ENCODE measurements around the gene HOXA9.

The HOXA9 gene

DNA sequence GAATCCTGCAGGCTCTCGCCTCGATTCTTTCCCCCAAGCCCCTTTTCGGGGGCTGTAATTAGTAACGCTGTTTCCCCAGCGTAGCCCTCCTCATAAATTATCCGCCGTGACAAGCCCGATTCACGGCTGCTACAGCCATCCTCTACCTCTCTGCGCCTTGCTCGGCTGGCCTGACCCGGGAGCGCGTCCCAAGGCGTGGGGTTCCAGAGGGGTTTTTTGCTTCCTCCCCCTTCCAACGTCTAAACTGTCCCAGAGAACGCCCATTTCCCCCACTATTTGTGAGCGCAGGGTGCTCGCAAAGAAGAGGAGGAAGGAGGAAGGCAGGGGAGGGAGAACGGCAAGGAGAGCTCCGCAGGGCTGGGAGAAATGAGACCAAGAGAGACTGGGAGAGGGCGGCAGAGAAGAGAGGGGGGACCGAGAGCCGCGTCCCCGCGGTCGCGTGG, 22.7 kb downstream of the HOXA9 start:
- no peak for DNase-seq (ENCODE audit: low spot score)

GRCh38 chr7:27141923-27142579, 23.3 kb downstream of the HOXA9 start:
- no peak for DNase-seq (ENCODE audit: low spot score)

DNA sequence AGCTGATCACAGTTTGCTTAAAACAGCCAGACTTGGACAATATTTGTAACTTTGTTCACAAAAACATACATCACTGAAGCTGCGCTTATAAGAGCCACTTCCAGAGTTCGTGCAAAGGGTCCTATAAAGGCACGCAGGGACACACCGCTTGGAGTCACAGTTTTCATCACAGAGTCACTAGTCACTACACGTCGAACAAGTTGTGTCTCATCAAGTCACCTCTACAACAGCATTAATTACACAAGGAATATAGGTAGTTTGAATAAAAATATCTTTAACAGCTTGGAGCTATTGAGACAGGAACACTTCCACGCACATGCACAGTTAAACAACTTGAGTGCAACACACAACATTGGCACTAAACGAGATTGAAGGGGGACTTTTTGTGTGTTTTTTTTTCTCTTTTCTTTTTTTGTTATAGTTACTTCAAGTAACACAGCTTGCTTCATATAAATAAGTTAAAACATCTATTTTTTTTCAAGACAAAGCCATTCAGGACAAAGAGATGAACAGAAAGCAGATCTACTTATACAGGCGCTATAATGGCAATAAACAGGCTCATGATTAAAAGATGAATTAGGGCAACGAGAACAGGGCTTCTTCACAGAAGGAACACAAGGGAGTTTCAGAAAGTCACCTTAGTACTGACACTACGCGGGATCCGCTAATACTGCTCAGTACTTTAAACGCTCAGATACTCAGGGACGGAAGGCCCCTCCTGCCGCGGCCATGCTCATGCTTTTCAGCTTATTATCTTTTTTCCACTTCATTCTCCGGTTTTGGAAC, 24.0 kb downstream of the HOXA9 start:
- no peak for DNase-seq (ENCODE audit: low spot score)

DNA sequence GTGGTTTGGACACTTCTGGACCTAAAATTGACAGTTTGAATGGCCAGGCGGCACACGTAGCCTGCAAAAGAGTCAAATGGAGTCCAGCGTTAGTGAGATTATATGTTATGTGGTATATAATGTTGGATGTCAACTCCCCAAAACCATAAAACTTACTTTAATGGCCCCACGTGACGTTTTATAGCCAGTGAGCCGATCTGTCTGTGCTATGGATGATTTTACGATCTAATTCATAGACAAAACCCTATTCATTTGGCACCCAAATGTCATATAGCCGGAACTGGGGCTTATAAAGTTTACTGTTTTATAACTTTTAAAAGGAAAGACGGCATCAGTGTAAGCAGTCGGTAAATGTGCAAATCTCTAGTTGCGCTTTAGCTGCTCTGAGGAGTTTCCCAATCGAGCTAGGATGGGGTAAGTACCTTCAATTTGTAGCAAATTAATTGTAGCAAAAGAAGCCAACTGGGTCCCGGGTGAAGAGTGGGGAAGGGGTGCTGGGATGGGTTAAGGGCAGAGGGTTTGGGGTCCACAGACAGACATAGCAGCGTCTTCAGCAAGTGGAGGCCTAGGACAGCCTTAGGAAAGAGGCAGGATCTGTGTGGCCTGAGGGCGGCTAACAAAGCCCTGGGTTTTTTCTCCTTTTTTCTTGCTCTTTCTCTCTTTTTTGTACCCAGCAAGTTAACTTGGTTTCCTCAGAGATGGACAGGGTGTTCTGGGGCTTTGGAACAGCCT, 25.0 kb downstream of the HOXA9 start:
- no peak for DNase-seq (ENCODE audit: low spot score)

GRCh38 chr7:27139334-27140125, 25.8 kb downstream of the HOXA9 start:
- DNase-seq (ENCODE audit: low spot score) = no peak

- DNase-seq (ENCODE audit: low spot score) = no peak
These were observed 26.4 kb downstream of the HOXA9 start for GRCh38 chr7:27138985-27139333.

DNA sequence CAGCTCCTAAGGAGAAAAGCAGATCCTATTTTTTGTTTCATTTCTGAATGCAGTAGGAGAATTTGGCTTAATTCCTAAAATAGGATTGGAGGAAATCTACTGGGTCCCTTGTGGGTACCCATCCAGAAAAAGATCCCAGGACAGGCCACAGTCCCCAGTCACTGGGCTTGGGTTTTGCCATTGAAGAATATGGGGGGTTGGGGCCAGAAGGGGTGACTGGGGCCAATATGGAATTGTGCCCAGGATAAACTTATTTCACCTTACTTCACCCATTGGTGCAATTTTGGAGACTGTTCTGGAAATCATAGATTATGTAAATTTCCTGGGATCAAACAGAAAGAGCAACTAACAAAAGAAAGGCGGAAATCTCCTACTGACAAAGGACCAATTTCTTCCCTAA, 26.9 kb downstream of the HOXA9 start:
- no peak for DNase-seq (ENCODE audit: low spot score)

GRCh38 chr7:27137640-27138315, 27.6 kb downstream of the HOXA9 start:
- DNase-seq (ENCODE audit: low spot score) = no peak

DNA sequence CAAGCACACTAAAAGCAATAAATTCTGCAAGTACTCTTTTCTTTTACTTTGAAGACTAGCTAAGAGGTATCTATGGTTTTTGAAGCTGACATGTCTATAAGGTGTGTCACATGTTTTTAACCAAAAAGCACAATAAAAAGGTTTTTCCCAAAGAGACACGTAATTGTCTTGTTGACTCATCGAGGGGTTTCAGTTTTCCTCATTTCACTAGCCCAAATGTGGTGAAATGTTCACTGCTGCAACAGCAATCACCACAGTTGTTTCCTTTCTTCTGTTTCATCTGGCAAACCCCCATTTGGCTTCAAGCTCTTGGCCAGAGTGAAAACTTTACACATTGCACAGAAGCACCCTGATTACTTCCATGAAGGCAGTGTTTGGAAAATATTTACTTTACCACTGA, 30.9 kb downstream of the HOXA9 start:
- no peak for DNase-seq (ENCODE audit: low spot score)

DNA sequence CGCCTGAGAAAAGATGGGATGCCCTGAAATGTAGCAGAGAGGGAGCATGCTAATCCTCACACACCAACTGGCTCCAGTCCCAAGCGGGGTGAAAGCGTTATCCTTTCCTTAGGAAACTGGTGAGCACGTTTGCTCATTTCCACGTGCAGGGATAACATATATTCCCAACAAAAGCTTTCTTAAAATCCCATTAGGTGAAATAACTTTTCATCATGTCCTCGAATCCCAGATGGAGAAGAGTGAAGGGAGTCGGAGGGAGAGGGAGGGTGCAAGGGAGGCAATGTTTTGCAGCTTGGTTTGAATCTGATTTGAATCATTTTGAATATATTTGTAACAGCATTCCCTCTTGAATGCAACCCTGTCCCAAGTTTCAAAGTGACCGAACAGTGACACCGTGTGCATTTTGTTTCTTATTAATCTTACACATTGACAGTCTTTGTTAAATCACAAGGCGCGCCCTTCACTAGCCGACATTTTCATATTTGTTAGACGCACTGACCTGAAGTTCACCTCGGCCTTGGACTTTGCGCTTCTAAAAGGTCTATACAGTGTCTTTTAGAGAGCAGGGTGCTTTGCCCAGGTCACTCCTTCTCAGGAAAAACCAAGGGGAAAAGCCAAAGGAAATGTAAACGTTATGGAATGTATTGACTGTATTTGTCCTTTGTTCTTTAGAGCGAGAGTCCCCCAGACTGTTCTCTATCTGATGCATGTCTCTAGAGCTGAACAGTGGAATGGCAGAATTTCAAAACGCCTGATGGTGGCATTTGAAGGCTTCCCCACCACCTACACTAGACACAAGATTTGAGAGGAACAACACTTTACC, 31.7 kb downstream of the HOXA9 start:
- DNase-seq (ENCODE audit: low spot score) = no peak

DNA sequence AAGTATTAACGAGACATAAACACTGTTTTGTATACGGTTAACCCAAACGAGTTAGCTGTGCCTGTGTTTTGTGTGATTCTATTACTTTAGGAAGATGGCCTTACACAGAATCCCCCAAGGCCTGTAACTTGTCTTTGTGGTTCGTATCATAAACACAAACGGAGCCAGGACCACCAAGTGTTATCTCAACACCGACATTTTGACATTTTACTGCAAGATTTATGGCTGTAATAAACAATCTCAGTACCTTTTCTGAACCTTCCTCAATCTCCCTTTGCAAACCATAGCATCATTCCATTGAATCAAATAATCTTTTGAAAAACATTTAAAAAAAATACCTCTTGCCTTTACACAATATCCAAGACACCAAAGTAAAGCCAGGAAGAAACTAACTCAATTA, 32.4 kb downstream of the HOXA9 start:
- DNase-seq (ENCODE audit: low spot score) = no peak

GRCh38 chr7:27132214-27132613, 33.1 kb downstream of the HOXA9 start:
- no peak for DNase-seq (ENCODE audit: low spot score)

GRCh38 chr7:27131390-27131819, 33.9 kb downstream of the HOXA9 start:
- DNase-seq (ENCODE audit: low spot score) = no peak

GRCh38 chr7:27130540-27131389, 34.6 kb downstream of the HOXA9 start, which contains the start of gene HOXA4:
Gene HOXA4, minus strand, starts transcription at chr7:27130757. Its CDS starts 24 bp downstream, at chr7:27130733.
- DNase-seq (ENCODE audit: low spot score) = peak; percentile 60

GRCh38 chr7:27129729-27130539, 35.4 kb downstream of the HOXA9 start:
- DNase-seq (ENCODE audit: low spot score) = no peak

DNA sequence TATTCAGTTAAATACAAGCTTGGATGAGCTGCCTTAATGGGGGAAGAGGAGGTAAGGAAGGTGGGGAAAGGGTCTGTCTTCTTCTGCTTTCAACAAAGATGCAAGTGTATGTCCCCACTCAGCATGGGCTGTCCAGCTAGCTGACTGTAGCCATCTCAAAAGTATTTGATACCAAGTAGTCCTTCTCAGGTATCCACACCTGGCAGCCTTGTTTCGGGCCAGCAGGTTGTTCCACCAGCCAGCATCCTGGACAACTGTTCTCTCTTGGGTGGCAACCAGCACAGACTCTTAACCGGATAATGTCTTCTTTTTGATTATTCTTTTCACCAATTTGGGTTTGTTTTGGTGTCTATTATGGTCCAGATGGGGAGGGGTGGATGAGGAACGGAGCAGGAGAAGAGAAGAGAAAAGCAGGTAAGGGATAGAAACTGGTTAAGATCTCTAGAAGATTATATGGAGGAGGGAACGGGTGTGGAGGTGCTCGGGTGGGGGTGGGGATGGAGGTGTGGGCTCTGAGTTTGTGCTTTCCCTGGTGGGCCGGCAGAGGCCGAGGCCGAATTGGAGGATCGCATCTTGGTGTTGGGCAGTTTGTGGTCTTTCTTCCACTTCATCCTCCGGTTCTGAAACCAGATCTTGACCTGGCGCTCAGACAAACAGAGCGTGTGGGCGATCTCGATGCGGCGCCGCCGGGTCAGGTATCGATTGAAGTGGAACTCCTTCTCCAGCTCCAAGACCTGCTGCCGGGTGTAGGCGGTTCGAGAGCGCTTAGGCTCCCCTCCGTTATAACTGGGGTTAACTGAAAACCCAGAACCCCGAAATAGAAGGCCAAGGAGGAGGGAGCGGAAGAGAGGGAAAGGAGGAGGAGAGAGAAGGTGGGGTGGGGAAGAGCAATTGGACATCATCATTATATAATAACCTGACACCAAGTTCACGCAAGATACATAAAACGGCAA, 36.3 kb downstream of the HOXA9 start:
- DNase-seq (ENCODE audit: low spot score) = no peak

DNA sequence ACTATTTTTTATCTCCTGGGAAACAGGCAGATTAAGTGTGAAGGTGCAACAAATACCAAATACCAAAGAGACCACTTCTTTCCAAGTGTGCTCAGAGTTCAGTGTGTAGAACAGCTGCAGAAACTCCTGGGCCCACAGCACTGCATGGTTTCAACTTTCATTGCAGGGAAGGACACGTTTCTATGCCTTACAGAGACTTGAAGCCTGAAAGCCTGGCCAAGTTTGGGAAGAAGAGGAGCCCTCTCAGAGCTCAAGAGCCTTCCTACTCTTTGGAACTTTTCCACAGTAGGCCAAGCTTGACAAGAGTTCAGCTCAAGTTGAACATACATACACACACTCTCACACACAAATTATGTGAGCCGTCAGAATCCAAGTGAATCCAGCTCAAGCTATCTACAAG, 37.3 kb downstream of the HOXA9 start:
- DNase-seq (ENCODE audit: low spot score) = no peak

All from hematopoietic multipotent progenitor cell treated with erythropoietin and hydrocortisone succinate and interleukin-3 and kit ligand, for 15 days (in vitro differentiated cells).